GM06990 (cell line): ENCODE data around the gene TOMM40L.
A peak's percentile ranks its signal among the peaks of the same experiment; 100 is the strongest.

Experiments
- DNase-seq: peaks from one replicate; pipeline ENCODE4 v3.0.0-alpha.2; 2011; ENCODE audit not compliant: insufficient read length; ENCODE audit errors: extremely low read depth
- H3K27me3 ChIP-seq: replicated peaks from 2 replicates; pipeline ENCODE4 v1.6.0; 2011; ENCODE audit warnings: low read length; ENCODE audit not compliant: control insufficient read depth, insufficient read depth
- H3K36me3 ChIP-seq: 2 replicates; pipeline ENCODE4 v1.5.1; 2011; ENCODE audit warnings: low read length; ENCODE audit not compliant: control insufficient read depth, insufficient read depth
- H3K4me3 ChIP-seq: replicated peaks from 2 replicates; pipeline ENCODE4 v1.5.1; 2011; ENCODE audit warnings: low read depth, mild to moderate bottlenecking, control low read depth, low read length
- TF ChIP-seq, protein P1 (sequence below): IDR thresholded peaks from 2 replicates; pipeline ENCODE4 v1.5.1; 2011; ENCODE audit warnings: low read length, control low read depth, mild to moderate bottlenecking, inconsistent platforms; ENCODE audit not compliant: insufficient read depth, poor library complexity, severe bottlenecking

TOMM40L gene

DNA sequence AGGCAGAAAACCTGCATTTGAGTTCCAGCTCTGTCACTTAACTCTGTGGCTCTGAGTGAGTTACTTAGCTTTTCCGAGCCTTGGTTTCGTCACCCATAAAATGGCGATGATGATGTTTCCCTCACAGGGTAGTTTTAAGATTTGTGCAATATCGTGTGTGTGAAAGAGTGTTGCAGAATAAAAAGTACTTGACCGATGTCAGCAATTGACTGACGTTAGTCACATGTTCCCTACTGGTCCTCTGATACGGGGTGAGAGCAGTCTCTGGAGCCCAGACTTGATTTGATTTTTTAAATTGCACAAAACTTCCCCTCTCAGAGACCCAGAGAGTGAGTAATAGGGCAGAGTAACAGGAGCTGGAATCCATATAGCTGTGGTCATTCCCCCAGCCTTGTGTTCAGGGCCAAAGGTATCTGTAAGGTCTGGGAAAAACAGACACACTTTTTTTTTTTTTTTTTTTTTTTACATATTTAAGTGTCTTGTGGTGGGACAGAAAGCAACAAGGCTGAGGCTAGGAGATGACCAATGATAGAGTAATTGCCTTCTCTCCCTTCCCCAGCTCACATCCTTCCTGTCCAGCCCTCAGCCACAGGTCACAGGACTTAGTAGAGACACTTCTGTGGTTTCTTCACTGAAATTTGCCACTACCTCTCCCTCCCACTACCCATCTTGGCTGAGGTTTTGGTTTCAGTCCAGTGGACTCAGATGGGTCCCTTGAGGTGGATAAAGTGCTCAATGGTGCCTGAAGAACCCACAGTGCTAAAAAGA lies 8.7 kb upstream of the TOMM40L start:
- DNase-seq, result peak; percentile 57
- TF ChIP-seq, protein P1, sequence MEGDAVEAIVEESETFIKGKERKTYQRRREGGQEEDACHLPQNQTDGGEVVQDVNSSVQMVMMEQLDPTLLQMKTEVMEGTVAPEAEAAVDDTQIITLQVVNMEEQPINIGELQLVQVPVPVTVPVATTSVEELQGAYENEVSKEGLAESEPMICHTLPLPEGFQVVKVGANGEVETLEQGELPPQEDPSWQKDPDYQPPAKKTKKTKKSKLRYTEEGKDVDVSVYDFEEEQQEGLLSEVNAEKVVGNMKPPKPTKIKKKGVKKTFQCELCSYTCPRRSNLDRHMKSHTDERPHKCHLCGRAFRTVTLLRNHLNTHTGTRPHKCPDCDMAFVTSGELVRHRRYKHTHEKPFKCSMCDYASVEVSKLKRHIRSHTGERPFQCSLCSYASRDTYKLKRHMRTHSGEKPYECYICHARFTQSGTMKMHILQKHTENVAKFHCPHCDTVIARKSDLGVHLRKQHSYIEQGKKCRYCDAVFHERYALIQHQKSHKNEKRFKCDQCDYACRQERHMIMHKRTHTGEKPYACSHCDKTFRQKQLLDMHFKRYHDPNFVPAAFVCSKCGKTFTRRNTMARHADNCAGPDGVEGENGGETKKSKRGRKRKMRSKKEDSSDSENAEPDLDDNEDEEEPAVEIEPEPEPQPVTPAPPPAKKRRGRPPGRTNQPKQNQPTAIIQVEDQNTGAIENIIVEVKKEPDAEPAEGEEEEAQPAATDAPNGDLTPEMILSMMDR, result no peak
- no peak overlapping the region for H3K4me3 ChIP-seq
- H3K36me3 ChIP-seq, result peaks cover 9% of the 10 kb centered on the region
- no peaks in the 10 kb centered on the region for H3K27me3 ChIP-seq

DNA sequence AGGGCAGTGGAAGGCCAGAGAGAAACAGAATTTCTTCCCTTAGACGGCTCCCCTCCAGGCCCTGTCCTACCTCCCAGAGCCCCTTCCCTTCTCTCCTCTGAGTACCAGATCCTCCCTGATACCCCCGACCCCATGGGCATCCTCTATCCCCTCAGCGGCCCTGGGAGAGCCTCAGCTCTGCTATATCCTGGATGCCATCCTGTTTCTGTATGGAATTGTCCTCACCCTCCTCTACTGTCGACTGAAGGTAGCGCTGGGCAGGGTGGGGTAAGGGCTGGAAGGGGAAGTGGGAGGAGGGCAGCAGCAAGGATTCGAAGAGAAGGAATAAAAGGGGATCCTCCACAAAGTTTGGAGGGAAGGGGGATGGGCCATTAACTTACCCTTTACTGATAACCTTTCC lies 8.0 kb upstream of the TOMM40L start:
- H3K27me3 ChIP-seq, result no peaks in the 10 kb centered on the region
- peaks cover 9% of the 10 kb centered on the region for H3K36me3 ChIP-seq
- TF ChIP-seq, protein P1, result no peak
- DNase-seq, result no peak
- no peak overlapping the region for H3K4me3 ChIP-seq

DNA sequence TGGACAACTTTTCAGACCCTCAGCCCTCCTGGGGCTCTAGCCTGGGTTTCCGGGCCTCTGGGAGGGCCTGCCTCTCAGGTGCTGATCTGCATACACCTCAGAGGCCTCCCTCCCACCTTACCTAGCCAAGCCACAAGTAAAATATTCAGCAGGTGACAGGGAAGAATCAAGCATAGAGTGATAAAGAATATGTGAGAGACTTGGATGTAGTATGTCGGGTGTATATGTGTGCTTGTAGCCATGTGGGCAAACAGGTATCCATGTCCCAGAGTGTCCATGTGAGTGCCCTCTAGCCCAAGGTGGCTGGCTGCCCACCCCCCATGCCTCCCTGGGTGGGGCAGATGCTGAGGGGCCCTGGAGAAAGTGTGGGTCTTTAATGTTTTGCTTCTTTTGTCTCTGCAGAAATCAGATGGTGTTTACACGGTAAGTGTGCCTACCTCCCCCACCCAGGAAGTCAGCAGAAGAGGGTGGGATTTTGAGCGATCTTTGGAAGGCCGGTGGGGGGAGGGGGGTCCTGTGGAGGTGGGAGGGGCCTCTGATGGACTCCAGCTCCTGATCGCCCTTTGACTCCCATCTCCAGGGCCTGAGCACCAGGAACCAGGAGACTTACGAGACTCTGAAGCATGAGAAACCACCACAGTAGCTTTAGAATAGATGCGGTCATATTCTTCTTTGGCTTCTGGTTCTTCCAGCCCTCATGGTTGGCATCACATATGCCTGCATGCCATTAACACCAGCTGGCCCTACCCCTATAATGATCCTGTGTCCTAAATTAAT lies 7.4 kb upstream of the TOMM40L start:
- TF ChIP-seq, protein P1, result no peak
- no peaks in the 10 kb centered on the region for H3K27me3 ChIP-seq
- no peak for DNase-seq
- H3K36me3 ChIP-seq, result peaks cover 9% of the 10 kb centered on the region
- no peak overlapping the region for H3K4me3 ChIP-seq

GRCh38 chr1:161219078-161219892 lies 6.6 kb upstream of the TOMM40L start:
- Histone ChIP-seq H3K27me3 (no peaks in the 10 kb centered on the region), H3K4me3 (no peak overlapping the region), H3K36me3 (peaks cover 5% of the 10 kb centered on the region)
- TF ChIP-seq, protein P1, result no peak
- DNase-seq, result no peak

- no peaks in the 10 kb centered on the region for H3K27me3 ChIP-seq
- DNase-seq, result no peak
- H3K4me3 ChIP-seq, result no peak overlapping the region
- H3K36me3 ChIP-seq, result peaks cover 4% of the 10 kb centered on the region
- TF ChIP-seq, protein P1, result no peak
These were observed 5.9 kb upstream of the TOMM40L start for GRCh38 chr1:161220002-161220401.
